HG03108 (cell line): ENCODE measurements around the gene GTF2F2.

Experiments
- ATAC-seq: cut with Tn5 transposase; IDR thresholded peaks from one replicate; pipeline ENCODE4 v1.9.1; 2021; ENCODE audit warnings: moderate library complexity; ENCODE audit not compliant: unreplicated experiment

Gene GTF2F2

GRCh38 chr13:45332036-45332830 is 211.9 kb downstream of the GTF2F2 start:
- ATAC-seq, result no peak

DNA sequence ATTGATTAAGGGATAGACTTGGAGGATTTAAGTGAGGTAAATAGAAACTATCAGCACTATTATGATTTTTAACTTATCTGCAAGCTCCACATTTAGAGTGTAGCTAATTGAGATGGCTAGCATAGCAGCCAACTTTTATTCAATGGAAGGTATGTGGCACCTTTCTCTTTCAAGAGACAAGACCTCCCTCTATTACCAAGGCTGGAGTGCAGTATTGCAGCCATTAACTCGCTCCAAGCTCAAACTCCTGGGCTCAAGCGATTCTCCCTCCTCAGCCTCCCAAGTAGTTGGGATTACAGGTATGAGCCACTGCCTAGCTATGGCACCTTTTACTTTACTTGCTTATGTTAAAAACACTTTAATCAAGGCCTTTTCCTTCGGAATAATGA is 212.5 kb downstream of the GTF2F2 start:
- ATAC-seq, result no peak

DNA sequence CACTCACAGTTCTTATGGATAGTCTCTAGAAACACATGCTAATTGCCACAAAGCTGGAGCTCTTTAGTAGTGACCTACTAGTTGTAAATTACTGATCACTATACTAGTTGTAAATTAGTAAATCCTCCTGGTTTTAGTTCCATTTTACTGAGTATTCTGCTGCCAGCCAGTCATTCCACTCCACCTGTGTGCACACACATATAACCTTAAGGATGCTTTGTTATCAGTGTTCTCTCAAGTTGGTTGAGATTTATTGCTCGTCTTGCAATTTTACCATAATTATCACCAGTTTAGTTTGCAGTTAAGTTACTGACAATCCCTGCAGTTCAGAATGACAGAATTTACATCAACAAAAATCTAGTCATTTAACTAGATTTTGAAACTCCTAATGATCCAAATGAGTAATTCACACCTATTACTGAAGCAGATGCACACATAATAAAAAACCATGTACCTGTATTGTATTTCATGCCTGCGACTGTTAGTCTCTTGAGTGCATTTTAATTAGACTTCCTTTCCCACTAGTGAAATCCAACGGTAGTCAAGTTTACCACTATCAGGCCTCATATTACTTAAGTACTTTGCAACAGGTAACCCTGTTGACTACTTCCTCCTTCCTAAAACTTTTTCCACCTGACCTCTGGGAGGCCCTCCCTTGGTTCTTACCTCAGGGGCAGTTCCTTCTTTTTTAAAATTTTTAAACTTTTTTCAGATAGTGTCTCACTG is 213.1 kb downstream of the GTF2F2 start:
- no peak for ATAC-seq
